ENCODE measurements around the gene MGLL.

MGLL gene

GRCh38 chr3:127647166-127647844 is 175.0 kb downstream of the MGLL start:
- no peak for DNase-seq

- no peak for DNase-seq
Measured at GRCh38 chr3:127646501-127647046, 175.7 kb downstream of the MGLL start.

- no peak for DNase-seq
Measured at GRCh38 chr3:127645371-127646015, 176.8 kb downstream of the MGLL start.

GRCh38 chr3:127644641-127645370 is 177.5 kb downstream of the MGLL start:
- no peak for DNase-seq

DNA sequence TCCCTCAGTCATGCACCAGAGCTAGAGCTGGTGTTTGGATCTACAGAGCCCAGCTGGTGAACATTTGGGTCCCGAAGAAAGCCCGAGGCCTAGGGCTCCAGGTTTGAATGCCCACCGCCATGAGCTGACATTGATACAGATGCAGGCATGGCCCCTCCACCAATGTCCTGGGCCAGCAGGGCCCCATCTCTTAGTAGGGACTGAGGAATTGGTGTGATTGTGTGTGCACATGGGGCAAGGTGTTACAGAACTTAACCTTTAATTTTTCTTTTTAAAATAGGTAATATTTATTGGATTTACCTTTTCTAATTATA is 182.3 kb downstream of the MGLL start:
- no peak for DNase-seq

GRCh38 chr3:127639173-127640041 is 182.9 kb downstream of the MGLL start:
- no peak for DNase-seq
